ENCODE data around the gene KRT20. TPM values are rescaled to one million over a fixed set of nuclear protein-coding genes. Genes with fewer than 3 reads are reported as not detected.

The KRT20 gene
- total and polyA plus RNA-seq, 4 donors, result not detected

DNA sequence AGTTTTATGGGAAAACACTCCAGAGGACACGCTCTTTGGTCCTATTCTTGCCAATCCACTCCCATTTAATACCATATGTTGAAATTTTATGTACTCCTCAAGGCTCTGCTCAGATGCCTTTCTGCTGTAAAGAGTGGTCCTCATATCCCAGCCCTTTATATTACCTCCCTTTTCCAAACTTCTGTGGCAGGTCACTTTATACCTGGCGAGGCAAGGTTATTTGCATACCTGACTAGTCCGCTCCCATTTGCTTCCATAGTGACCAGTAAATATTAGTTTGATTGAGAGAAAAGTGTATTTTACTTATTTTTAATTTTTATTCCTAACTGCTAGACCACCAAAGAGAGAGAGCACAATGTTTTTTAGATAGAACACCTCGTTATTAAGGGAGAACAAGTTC, 35.3 kb downstream of the KRT20 start:
- Histone ChIP-seq H3K36me3 (ENCODE audit: control insufficient read depth in 4 of 4, insufficient read depth in 3 of 4, low read depth in 1 of 4, low read length in 3 of 4) (no peaks in the 10 kb centered on the region), H3K27ac (ENCODE audit: low read depth in 1 of 2, low read length in 2 of 2) (no peak overlapping the region), H3K27me3 (ENCODE audit: control insufficient read depth in 4 of 4, insufficient read depth in 4 of 4, low read length in 3 of 4) (peaks cover 0 to 3% (median 0%) of the 10 kb centered on the region in 4 donors), H3K4me1 (ENCODE audit: control insufficient read depth in 4 of 4, insufficient read depth in 4 of 4, low read length in 3 of 4) (no peaks in the 10 kb centered on the region), H3K9ac (ENCODE audit: low read depth in 1 of 2, low read length in 2 of 2) (no peak overlapping the region), H3K9me3 (ENCODE audit: control insufficient read depth in 4 of 4, low read length in 3 of 4) (no peaks in the 10 kb centered on the region), H3K4me3 (ENCODE audit: low read depth in 1 of 3, low read length in 3 of 3) (no peak overlapping the region)
- 85% methylated on average over 4 of the region's 4 CpGs for WGBS
- no peak for DNase-seq (ENCODE audit: low spot score)
- TF ChIP-seq JUND (IDR thresholded peaks at IDR 0.05), result no peak
- TF ChIP-seq REST (IDR thresholded peaks at IDR 0.05), result no peak
- TF ChIP-seq GABPA (IDR thresholded peaks at IDR 0.05 in 1 of 2, conservative IDR thresholded peaks at IDR 0.05 in 1 of 2), result no peak
- TF ChIP-seq, protein P1, sequence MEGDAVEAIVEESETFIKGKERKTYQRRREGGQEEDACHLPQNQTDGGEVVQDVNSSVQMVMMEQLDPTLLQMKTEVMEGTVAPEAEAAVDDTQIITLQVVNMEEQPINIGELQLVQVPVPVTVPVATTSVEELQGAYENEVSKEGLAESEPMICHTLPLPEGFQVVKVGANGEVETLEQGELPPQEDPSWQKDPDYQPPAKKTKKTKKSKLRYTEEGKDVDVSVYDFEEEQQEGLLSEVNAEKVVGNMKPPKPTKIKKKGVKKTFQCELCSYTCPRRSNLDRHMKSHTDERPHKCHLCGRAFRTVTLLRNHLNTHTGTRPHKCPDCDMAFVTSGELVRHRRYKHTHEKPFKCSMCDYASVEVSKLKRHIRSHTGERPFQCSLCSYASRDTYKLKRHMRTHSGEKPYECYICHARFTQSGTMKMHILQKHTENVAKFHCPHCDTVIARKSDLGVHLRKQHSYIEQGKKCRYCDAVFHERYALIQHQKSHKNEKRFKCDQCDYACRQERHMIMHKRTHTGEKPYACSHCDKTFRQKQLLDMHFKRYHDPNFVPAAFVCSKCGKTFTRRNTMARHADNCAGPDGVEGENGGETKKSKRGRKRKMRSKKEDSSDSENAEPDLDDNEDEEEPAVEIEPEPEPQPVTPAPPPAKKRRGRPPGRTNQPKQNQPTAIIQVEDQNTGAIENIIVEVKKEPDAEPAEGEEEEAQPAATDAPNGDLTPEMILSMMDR (IDR thresholded peaks at IDR 0.05; ENCODE audit: low read depth, low read length, missing input control), result no peak
- no peak for TF ChIP-seq RAD21 (IDR thresholded peaks at IDR 0.05)
- TF ChIP-seq SP1 (IDR thresholded peaks at IDR 0.05), result no peak

DNA sequence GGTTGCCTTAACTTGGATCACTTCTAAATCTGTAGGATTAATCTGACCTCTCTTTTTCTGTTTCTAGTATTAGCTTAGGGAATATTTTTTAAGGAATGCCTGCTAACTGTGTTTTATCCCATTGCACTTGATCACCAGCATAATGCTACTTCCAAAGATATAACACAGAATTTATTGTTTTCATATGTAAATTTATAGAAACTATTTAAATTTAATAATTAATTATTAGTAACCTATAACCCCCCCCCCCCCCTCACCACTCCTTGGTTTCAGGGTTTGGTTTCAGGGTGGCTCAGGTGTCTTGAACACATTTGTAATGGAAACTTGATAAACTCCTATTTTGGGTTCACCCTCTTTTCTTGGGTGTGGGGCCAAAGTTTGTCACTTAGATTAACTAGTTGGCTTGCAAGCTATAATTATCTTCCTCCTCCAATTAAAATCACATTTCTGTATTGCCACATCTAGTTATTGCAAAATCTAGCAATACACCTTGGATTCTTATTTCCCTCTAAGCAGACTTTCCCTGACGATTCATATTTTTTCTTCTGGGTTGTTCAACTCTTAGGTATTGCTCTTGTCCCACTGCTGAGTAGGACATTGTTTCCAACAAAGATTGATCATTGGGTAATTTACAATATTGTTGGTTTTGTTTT, 36.3 kb downstream of the KRT20 start:
- Histone ChIP-seq H3K27ac (ENCODE audit: low read depth in 1 of 2, low read length in 2 of 2) (no peak overlapping the region), H3K4me1 (ENCODE audit: control insufficient read depth in 4 of 4, insufficient read depth in 4 of 4, low read length in 3 of 4) (no peaks in the 10 kb centered on the region), H3K27me3 (ENCODE audit: control insufficient read depth in 4 of 4, insufficient read depth in 4 of 4, low read length in 3 of 4) (peaks cover 0 to 3% (median 0%) of the 10 kb centered on the region in 4 donors), H3K36me3 (ENCODE audit: control insufficient read depth in 4 of 4, insufficient read depth in 3 of 4, low read depth in 1 of 4, low read length in 3 of 4) (no peaks in the 10 kb centered on the region), H3K9me3 (ENCODE audit: control insufficient read depth in 4 of 4, low read length in 3 of 4) (no peaks in the 10 kb centered on the region), H3K4me3 (ENCODE audit: low read depth in 1 of 3, low read length in 3 of 3) (no peak overlapping the region), H3K9ac (ENCODE audit: low read depth in 1 of 2, low read length in 2 of 2) (no peak overlapping the region)
- TF ChIP-seq, protein P2, sequence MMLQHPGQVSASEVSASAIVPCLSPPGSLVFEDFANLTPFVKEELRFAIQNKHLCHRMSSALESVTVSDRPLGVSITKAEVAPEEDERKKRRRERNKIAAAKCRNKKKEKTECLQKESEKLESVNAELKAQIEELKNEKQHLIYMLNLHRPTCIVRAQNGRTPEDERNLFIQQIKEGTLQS (IDR thresholded peaks at IDR 0.05), result no peak
- TF ChIP-seq SP1 (IDR thresholded peaks at IDR 0.05), result no peak
- no peak for TF ChIP-seq FOXA1 (IDR thresholded peaks at IDR 0.05)
- TF ChIP-seq ZBTB33 (IDR thresholded peaks at IDR 0.05), result no peak
- TF ChIP-seq HNF4G (IDR thresholded peaks at IDR 0.05), result no peak
- TF ChIP-seq HNF4A (conservative IDR thresholded peaks at IDR 0.05), result no peak
- TF ChIP-seq NR2F2 (IDR thresholded peaks at IDR 0.05), result no peak
- DNase-seq (ENCODE audit: low spot score), result no peak
- 84% methylated on average over 1 of the region's 1 CpG for WGBS
